ENCODE results near the gene NMD3. TPM values are rescaled to one million over a fixed set of nuclear protein-coding genes. Genes with fewer than 3 reads are reported as not detected.
A peak's percentile ranks its signal among the peaks of the same experiment; 100 is the strongest.

The NMD3 gene
- total and polyA plus RNA-seq, 2 of the 13 experiments (the other 11 are each of a cell fraction or from before 2014, with no cell fraction given) = 44.2 to 55.2 TPM

- TF ChIP-seq AKNA (CRISPR knock-in tag; IDR thresholded peaks at IDR 0.05; ENCODE audit: borderline replicate concordance) (no peak), ZNF788 (CRISPR knock-in tag; IDR thresholded peaks at IDR 0.05; ENCODE audit: borderline replicate concordance) (no peak), ARNTL (CRISPR knock-in tag; IDR thresholded peaks at IDR 0.05) (0 out of 2 replicates have a peak, but pooled peaks have one; percentile 47), MEIS2 (CRISPR knock-in tag; IDR thresholded peaks at IDR 0.05) (0 out of 2 replicates have a peak, but pooled peaks have one; percentile 20), GZF1 (CRISPR knock-in tag; IDR thresholded peaks at IDR 0.05) (no peak), ZFP36 (IDR thresholded peaks at IDR 0.05; ENCODE audit: borderline replicate concordance, low read depth, low read length, partially characterized antibody) (no peak), ZBTB8A (CRISPR knock-in tag; IDR thresholded peaks at IDR 0.05; ENCODE audit: borderline replicate concordance, low read depth) (peak; percentile 55; the same call in 1 of the 2 replicates), RAD21 (CRISPR knock-in tag; IDR thresholded peaks at IDR 0.05) (0 out of 2 replicates have a peak, but pooled peaks have one; percentile 19), ZNF841 (CRISPR knock-in tag; IDR thresholded peaks at IDR 0.05; ENCODE audit: borderline replicate concordance) (no peak), ZNF616 (CRISPR knock-in tag; IDR thresholded peaks at IDR 0.05; ENCODE audit: low read depth) (no peak), RBM22 (optimal IDR thresholded peaks at IDR 0.05; ENCODE audit: low read length) (no peak), JUND (CRISPR knock-in tag; IDR thresholded peaks at IDR 0.05) (no peak), SRY (CRISPR knock-in tag; IDR thresholded peaks at IDR 0.05) (peak; percentile 76; the same call in 1 of the 2 replicates), SIX1 (CRISPR knock-in tag; IDR thresholded peaks at IDR 0.05; ENCODE audit: borderline replicate concordance) (no peak), ZKSCAN8 (CRISPR knock-in tag; IDR thresholded peaks at IDR 0.05; ENCODE audit: borderline replicate concordance) (no peak), ZNF30 (CRISPR knock-in tag; IDR thresholded peaks at IDR 0.05) (no peak), ZBTB3 (CRISPR knock-in tag; IDR thresholded peaks at IDR 0.05; ENCODE audit: borderline replicate concordance, low read depth) (peak; percentile 54; the same call in 1 of the 2 replicates), TFE3 (CRISPR knock-in tag; IDR thresholded peaks at IDR 0.05) (no peak; the same call in 1 of the 2 replicates)
- TF ChIP-seq, protein P1, sequence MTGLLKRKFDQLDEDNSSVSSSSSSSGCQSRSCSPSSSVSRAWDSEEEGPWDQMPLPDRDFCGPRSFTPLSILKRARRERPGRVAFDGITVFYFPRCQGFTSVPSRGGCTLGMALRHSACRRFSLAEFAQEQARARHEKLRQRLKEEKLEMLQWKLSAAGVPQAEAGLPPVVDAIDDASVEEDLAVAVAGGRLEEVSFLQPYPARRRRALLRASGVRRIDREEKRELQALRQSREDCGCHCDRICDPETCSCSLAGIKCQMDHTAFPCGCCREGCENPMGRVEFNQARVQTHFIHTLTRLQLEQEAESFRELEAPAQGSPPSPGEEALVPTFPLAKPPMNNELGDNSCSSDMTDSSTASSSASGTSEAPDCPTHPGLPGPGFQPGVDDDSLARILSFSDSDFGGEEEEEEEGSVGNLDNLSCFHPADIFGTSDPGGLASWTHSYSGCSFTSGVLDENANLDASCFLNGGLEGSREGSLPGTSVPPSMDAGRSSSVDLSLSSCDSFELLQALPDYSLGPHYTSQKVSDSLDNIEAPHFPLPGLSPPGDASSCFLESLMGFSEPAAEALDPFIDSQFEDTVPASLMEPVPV (CRISPR knock-in tag; IDR thresholded peaks at IDR 0.05) = no peak
- TF ChIP-seq, protein P2, sequence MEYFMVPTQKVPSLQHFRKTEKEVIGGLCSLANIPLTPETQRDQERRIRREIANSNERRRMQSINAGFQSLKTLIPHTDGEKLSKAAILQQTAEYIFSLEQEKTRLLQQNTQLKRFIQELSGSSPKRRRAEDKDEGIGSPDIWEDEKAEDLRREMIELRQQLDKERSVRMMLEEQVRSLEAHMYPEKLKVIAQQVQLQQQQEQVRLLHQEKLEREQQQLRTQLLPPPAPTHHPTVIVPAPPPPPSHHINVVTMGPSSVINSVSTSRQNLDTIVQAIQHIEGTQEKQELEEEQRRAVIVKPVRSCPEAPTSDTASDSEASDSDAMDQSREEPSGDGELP (IDR thresholded peaks at IDR 0.05; ENCODE audit: borderline replicate concordance, low read depth) = peak; percentile 32; the same call in 1 of the 2 replicates
Measured at GRCh38 chr3:161220850-161221753, at the start of gene NMD3 (continued).
